Measurements from ENCODE around the gene HIBADH.

Gene HIBADH

DNA sequence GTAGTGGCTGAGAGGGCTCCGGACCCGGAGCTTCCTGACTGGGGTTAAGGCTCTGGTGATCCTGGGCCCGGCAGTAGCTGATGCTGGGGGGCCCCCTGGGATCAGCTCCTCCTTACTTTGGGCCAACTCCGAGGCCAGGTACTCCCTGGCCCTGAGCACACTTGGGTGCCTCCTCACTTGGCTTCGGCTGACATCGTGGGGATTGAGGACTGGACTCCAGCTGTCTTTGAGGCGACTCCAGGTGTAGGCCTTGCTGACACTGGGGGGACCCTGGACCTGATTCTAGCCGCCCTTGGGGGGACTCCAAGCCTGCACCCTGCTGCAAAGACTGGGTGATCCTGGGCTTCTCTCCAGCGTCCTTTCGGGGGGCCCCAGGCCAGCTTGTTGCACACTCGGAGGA, 170.5 kb downstream of the HIBADH start:
- H3K4me3 ChIP-seq (ENCODE audit: low read depth, low read length), result no peak overlapping the region
- no peak overlapping the region for H3K27ac ChIP-seq
- DNase-seq, result no peak
- H3K9me3 ChIP-seq (ENCODE audit: severe bottlenecking), result no peaks in the 10 kb centered on the region
- no peaks in the 10 kb centered on the region for H3K36me3 ChIP-seq
- TF ChIP-seq, protein P1, sequence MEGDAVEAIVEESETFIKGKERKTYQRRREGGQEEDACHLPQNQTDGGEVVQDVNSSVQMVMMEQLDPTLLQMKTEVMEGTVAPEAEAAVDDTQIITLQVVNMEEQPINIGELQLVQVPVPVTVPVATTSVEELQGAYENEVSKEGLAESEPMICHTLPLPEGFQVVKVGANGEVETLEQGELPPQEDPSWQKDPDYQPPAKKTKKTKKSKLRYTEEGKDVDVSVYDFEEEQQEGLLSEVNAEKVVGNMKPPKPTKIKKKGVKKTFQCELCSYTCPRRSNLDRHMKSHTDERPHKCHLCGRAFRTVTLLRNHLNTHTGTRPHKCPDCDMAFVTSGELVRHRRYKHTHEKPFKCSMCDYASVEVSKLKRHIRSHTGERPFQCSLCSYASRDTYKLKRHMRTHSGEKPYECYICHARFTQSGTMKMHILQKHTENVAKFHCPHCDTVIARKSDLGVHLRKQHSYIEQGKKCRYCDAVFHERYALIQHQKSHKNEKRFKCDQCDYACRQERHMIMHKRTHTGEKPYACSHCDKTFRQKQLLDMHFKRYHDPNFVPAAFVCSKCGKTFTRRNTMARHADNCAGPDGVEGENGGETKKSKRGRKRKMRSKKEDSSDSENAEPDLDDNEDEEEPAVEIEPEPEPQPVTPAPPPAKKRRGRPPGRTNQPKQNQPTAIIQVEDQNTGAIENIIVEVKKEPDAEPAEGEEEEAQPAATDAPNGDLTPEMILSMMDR (IDR thresholded peaks at IDR 0.05; ENCODE audit: low read depth, low read length), result no peak
- H3K27me3 ChIP-seq (ENCODE audit: insufficient read depth, low read depth, severe bottlenecking), result peaks cover 47% of the 10 kb centered on the region

DNA sequence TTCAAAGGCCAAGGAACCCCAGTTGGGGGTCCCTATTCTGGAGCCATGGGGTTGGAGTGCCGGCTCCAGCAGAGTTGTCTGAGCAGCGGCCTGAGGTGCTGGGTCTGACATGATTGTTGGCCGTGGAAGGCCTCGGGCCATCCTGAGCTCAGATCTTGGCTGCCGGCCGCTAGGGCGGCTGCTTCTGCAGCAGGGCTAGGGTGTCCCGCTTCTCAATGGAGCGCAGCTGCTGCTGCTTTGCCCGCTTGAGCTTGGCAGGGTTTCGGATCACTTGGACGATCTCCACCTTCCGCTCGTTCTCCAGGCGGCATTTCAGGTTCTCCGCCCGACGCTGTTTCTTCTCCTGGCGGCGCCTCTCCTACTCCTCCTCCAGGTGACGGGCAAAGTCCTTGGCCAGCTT, 171.1 kb downstream of the HIBADH start:
- Histone ChIP-seq H3K27me3 (ENCODE audit: insufficient read depth, low read depth, severe bottlenecking) (peaks cover 51% of the 10 kb centered on the region), H3K27ac (no peak overlapping the region), H3K9me3 (ENCODE audit: severe bottlenecking) (no peaks in the 10 kb centered on the region), H3K4me3 (ENCODE audit: low read depth, low read length) (no peak overlapping the region), H3K36me3 (no peaks in the 10 kb centered on the region)
- no peak for DNase-seq
- TF ChIP-seq, protein P1 (IDR thresholded peaks at IDR 0.05; ENCODE audit: low read depth, low read length), result no peak

DNA sequence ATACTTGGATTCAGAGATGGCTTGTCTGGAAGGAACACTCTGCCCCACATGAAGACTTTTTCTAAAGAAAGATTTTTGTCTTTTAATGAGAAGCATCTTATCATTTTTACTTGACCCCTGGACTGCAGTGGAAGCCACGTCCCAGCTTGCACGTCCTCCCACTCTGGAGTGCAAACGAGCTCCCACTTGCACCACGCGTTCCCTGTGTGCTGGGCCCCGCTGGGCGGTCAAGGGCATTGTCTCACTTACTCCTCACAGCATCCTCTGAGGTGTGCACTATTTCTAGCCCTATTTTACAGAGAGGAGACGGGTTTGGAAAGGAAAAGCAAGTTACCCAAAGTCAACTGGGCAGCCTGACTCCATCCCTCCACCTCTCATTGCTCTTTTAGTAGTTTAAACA, 175.2 kb downstream of the HIBADH start:
- no peak for DNase-seq
- Histone ChIP-seq H3K36me3 (no peaks in the 10 kb centered on the region), H3K27ac (no peak overlapping the region), H3K9me3 (ENCODE audit: severe bottlenecking) (no peaks in the 10 kb centered on the region), H3K4me3 (ENCODE audit: low read depth, low read length) (no peak overlapping the region), H3K27me3 (ENCODE audit: insufficient read depth, low read depth, severe bottlenecking) (peaks cover 82% of the 10 kb centered on the region)
- TF ChIP-seq, protein P1 (IDR thresholded peaks at IDR 0.05; ENCODE audit: low read depth, low read length), result no peak

DNA sequence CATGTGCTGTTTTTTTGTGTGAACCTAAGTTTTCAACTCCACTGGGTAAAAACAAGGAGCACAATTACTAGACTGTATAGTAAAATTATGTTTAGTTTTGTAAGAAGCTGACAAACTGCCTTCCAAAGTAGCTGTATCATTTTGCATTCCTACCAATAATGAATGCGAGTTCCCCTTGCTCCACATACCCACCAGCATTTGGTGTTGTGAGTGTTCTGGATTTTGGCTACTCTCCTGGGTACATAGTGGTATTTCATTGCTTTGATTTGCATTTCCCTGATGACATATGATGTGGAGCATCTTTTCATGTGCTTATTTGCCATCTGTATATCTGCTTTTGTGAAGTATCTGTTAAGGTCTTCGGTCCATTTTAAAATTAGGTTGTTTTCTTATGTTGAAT, 178.2 kb downstream of the HIBADH start:
- TF ChIP-seq, protein P1 (IDR thresholded peaks at IDR 0.05; ENCODE audit: low read depth, low read length), result no peak
- Histone ChIP-seq H3K9me3 (ENCODE audit: severe bottlenecking) (no peaks in the 10 kb centered on the region), H3K27me3 (ENCODE audit: insufficient read depth, low read depth, severe bottlenecking) (peaks cover 70% of the 10 kb centered on the region), H3K4me3 (ENCODE audit: low read depth, low read length) (no peak overlapping the region), H3K36me3 (no peaks in the 10 kb centered on the region), H3K27ac (no peak overlapping the region)
- DNase-seq, result no peak

DNA sequence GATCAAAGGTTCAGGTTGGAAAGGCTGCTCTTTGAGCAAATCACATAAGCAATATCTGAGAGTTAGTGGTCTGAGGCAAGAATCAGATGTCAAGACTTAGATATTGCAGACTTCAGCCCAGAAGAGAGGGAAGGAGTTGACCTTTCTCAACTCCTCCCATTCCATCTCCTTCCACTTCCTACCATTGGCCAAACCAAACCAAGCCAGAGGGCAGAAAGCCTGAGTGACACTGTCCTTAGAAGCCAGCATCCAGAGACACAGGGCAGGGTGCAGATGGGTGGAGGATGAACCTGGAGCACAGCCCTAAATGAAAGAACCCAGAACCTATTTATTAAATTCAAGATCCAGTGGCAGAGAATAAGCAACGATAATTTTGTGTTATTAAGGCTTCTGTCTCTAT, 180.5 kb downstream of the HIBADH start:
- TF ChIP-seq, protein P1 (IDR thresholded peaks at IDR 0.05; ENCODE audit: low read depth, low read length), result no peak
- Histone ChIP-seq H3K9me3 (ENCODE audit: severe bottlenecking) (no peaks in the 10 kb centered on the region), H3K4me3 (ENCODE audit: low read depth, low read length) (no peak overlapping the region), H3K36me3 (no peaks in the 10 kb centered on the region), H3K27ac (no peak overlapping the region), H3K27me3 (ENCODE audit: insufficient read depth, low read depth, severe bottlenecking) (peaks cover 66% of the 10 kb centered on the region)
- DNase-seq, result no peak

DNA sequence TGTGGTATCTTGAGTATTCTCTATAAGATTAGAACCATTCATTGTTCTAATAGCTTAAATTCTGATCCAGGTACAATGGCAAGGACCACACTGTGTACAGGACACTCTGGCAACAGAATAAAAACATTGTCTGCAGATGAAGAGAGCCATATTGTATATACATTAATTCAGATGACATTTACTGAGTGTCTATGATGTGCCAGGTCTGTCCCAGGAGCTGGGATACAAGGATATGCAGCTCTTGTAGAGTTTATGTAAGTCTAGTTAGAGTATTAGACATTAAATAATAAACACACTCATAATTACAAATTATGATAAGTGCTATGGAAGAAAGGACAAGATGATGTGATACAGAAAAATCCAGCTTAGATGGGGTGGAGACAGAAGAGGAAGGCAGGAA, 184.1 kb downstream of the HIBADH start:
- Histone ChIP-seq H3K36me3 (no peaks in the 10 kb centered on the region), H3K27ac (no peak overlapping the region), H3K4me3 (ENCODE audit: low read depth, low read length) (no peak overlapping the region), H3K9me3 (ENCODE audit: severe bottlenecking) (no peaks in the 10 kb centered on the region), H3K27me3 (ENCODE audit: insufficient read depth, low read depth, severe bottlenecking) (peaks cover 53% of the 10 kb centered on the region)
- TF ChIP-seq, protein P1 (IDR thresholded peaks at IDR 0.05; ENCODE audit: low read depth, low read length), result no peak
- no peak for DNase-seq

All from WERI-Rb-1 (cell line).